ENCODE results near the gene THSD8.

THSD8 gene

GRCh38 chr19:12801466-12802266 is at the start of gene THSD8, which contains the start of gene PRDX2:
THSD8 (plus strand) TSS chr19:12802069; CDS start chr19:12802072, 3 bp downstream.
PRDX2 (minus strand) TSS chr19:12801800; CDS start chr19:12801261, 539 bp downstream.
- H3K4me3 ChIP-seq (ENCODE audit: control insufficient read depth, low read depth, low read length): peak within 1 kb of the TSS; percentile 83
- TF ChIP-seq CTCF (conservative IDR thresholded peaks at IDR 0.05; ENCODE audit: control insufficient read depth, insufficient read depth, low read depth, low read length): no peak
- DNase-seq (ENCODE audit: low read depth): peak; percentile 56

GRCh38 chr19:12754465-12755196 is 47.2 kb upstream of the THSD8 start:
- no peak for DNase-seq (ENCODE audit: low read depth)
- TF ChIP-seq CTCF (conservative IDR thresholded peaks at IDR 0.05; ENCODE audit: control insufficient read depth, insufficient read depth, low read depth, low read length): no peak
- no peak overlapping the region for H3K4me3 ChIP-seq (ENCODE audit: control insufficient read depth, low read depth, low read length)

GRCh38 chr19:12756150-12756883 is 45.6 kb upstream of the THSD8 start:
- no peak for TF ChIP-seq CTCF (conservative IDR thresholded peaks at IDR 0.05; ENCODE audit: control insufficient read depth, insufficient read depth, low read depth, low read length)
- no peak overlapping the region for H3K4me3 ChIP-seq (ENCODE audit: control insufficient read depth, low read depth, low read length)
- no peak for DNase-seq (ENCODE audit: low read depth)

GRCh38 chr19:12757544-12758274 is 44.2 kb upstream of the THSD8 start:
- peak; percentile 68 for DNase-seq (ENCODE audit: low read depth)
- peak overlapping the region; percentile 30 for H3K4me3 ChIP-seq (ENCODE audit: control insufficient read depth, low read depth, low read length)
- peak; percentile 48 for TF ChIP-seq CTCF (conservative IDR thresholded peaks at IDR 0.05; ENCODE audit: control insufficient read depth, insufficient read depth, low read depth, low read length)

- TF ChIP-seq CTCF (conservative IDR thresholded peaks at IDR 0.05; ENCODE audit: control insufficient read depth, insufficient read depth, low read depth, low read length): no peak
- no peak for DNase-seq (ENCODE audit: low read depth)
- H3K4me3 ChIP-seq (ENCODE audit: control insufficient read depth, low read depth, low read length): no peak overlapping the region
Measured at GRCh38 chr19:12759686-12760085, 42.2 kb upstream of the THSD8 start.

GRCh38 chr19:12763100-12763499 is 38.8 kb upstream of the THSD8 start:
- DNase-seq (ENCODE audit: low read depth): no peak
- H3K4me3 ChIP-seq (ENCODE audit: control insufficient read depth, low read depth, low read length): no peak overlapping the region
- TF ChIP-seq CTCF (conservative IDR thresholded peaks at IDR 0.05; ENCODE audit: control insufficient read depth, insufficient read depth, low read depth, low read length): no peak
